Osteocyte (in vitro differentiated cells): Measurements from ENCODE around the gene RPGRIP1. TPM values are rescaled to one million over a fixed set of nuclear protein-coding genes. Genes with fewer than 3 reads are reported as not detected.
"Not testable (repeated sequence)": the region's sequence is repeated elsewhere in the genome, so short reads cannot be mapped to it uniquely, and the experiment has no call there.

Experiments used
- DNase-seq: peaks from one replicate; pipeline ENCODE4 v3.0.0; 2021; ENCODE audit warnings: mixed read lengths; ENCODE audit not compliant: unreplicated experiment; ENCODE audit errors: extremely low spot score
- H3K27ac Mint-ChIP-seq: one replicate; pipeline ENCODE4 v1.8.0; 2021; ENCODE audit warnings: mild to moderate bottlenecking, mixed read lengths; ENCODE audit not compliant: unreplicated experiment
- H3K27me3 Mint-ChIP-seq: one replicate; pipeline ENCODE4 v1.8.0; 2021; ENCODE audit warnings: mixed read lengths; ENCODE audit not compliant: unreplicated experiment
- H3K36me3 Mint-ChIP-seq: one replicate; pipeline ENCODE4 v1.8.0; 2021; ENCODE audit warnings: mixed read lengths; ENCODE audit not compliant: unreplicated experiment
- H3K4me1 Mint-ChIP-seq: one replicate; pipeline ENCODE4 v1.8.0; 2021; ENCODE audit warnings: mixed read lengths; ENCODE audit not compliant: unreplicated experiment
- H3K4me3 Mint-ChIP-seq: one replicate; pipeline ENCODE4 v1.8.0; 2021; ENCODE audit warnings: mild to moderate bottlenecking, moderate library complexity, mixed read lengths; ENCODE audit not compliant: unreplicated experiment
- H3K9me3 Mint-ChIP-seq: one replicate; pipeline ENCODE4 v1.8.0; 2021; ENCODE audit warnings: mixed read lengths; ENCODE audit not compliant: unreplicated experiment
- CTCF ChIP-seq: fragments of 200-600 bp; sonication (generic); IDR thresholded peaks from 2 replicates; pipeline ENCODE4 v1.5.0; 2021; ENCODE audit warnings: antibody characterized with exemption, mild to moderate bottlenecking, moderate library complexity
- total RNA-seq: library from RNA; stranded (reverse); gene quantifications from 2 replicates; pipeline ENCODE4 v1.2.1, GENCODE V29; 2021

The RPGRIP1 gene
- total RNA-seq, 1 donor from 2014 or later = not detected

DNA sequence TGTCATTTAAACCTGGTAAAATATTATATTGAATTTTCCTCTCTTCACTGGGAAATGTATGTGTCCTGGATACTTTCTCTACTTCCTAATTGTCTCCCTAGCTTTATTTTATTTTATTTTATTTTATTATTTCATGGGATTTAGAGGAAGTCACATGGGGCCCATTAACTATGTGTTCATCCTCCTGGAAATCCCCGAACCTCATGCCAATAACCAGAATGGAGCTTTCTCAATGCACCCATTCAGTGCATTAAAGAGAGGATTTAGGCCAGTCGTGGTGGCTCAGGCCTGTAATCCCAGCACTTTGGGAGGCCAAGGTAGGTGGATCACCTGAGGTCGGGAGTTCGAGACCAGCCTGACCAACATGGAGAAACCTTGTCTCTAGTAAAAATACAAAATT is 1.3 kb upstream of the RPGRIP1 start:
- Mint-ChIP-seq H3K4me1 (no peaks in the 10 kb centered on the region), H3K36me3 (no peaks in the 10 kb centered on the region), H3K9me3 (no peaks in the 10 kb centered on the region), H3K27ac (no peak overlapping the region), H3K27me3 (peaks cover under 1% of the 10 kb centered on the region), H3K4me3 (no peak overlapping the region)
- no peak for DNase-seq
- no peak for TF ChIP-seq CTCF

DNA sequence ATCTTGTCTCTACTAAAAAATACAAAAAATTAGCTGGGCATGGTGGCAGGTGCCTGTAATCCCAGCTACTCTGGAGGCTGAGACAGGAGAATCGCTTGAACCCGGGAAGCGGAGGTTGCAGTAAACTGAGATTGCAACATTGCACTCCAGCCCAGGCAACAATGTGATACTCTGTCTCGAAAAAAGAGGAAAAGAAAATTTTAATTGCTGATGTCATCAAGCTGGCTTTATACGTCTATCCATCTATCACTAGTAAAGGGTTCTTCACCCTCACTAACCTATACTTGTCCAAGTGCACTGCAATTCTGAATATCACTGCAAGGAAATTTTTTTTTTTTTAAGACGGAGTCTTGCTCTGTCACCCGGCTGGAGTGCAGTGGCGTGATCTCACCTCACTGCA is 2.0 kb downstream of the RPGRIP1 start:
- H3K36me3 Mint-ChIP-seq, DNase-seq, H3K27ac Mint-ChIP-seq, H3K27me3 Mint-ChIP-seq, H3K9me3 Mint-ChIP-seq, H3K4me1 Mint-ChIP-seq, H3K4me3 Mint-ChIP-seq: not testable (repeated sequence)

- DNase-seq, H3K27me3 Mint-ChIP-seq, H3K9me3 Mint-ChIP-seq, H3K36me3 Mint-ChIP-seq, H3K27ac Mint-ChIP-seq, H3K4me1 Mint-ChIP-seq, H3K4me3 Mint-ChIP-seq: not testable (repeated sequence)
Measured at GRCh38 chr14:21286516-21286915, 6.6 kb downstream of the RPGRIP1 start.

DNA sequence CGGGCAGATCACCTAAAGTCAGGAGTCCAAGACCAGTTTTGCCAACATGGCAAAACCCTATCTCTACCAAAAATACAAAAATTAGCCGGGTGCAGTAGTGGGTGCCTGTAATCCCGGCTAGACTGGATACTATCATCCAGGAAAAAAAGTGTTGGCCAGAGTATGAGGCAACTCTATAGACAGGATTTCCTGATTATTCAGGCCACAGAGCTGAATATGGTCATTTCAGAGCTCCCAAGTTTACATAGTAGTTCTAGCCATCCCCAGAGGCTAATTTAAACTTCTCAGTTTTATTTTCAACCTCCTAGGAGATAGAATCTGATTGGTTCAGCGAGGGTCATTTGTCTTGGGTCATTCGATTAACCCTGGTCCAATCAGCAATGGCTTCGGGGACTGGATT is 7.3 kb downstream of the RPGRIP1 start:
- H3K36me3 Mint-ChIP-seq = no peaks in the 10 kb centered on the region
- no peak for DNase-seq
- H3K27me3 Mint-ChIP-seq = peaks cover 9% of the 10 kb centered on the region
- no peaks in the 10 kb centered on the region for H3K9me3 Mint-ChIP-seq
- H3K4me1 Mint-ChIP-seq = no peaks in the 10 kb centered on the region
- H3K27ac Mint-ChIP-seq = no peak overlapping the region
- no peak overlapping the region for H3K4me3 Mint-ChIP-seq
- TF ChIP-seq CTCF = no peak

DNA sequence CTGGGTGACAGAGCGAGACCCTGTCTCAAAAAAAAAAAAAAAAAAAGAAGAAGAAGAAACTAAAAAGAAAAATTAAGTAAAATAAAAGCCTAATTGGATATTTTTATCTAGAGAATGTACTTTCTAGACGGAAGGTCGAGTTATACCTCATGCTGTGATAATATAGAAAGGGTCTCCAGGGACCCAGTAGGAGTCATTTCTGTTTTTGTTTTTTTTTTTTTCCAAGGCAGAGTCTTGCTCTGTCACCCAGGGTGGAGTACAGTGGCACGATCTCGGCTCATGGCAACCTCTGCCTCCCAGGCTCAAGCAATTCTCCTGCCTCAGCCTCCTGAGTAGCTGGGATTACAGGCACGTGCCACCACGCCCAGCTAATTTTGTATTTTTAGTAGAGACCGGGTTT is 14.1 kb downstream of the RPGRIP1 start:
- not testable (repeated sequence) for H3K27ac Mint-ChIP-seq, H3K9me3 Mint-ChIP-seq, H3K4me1 Mint-ChIP-seq, H3K4me3 Mint-ChIP-seq, H3K36me3 Mint-ChIP-seq, DNase-seq
- H3K27me3 Mint-ChIP-seq = peaks cover 10% of the 10 kb centered on the region

DNA sequence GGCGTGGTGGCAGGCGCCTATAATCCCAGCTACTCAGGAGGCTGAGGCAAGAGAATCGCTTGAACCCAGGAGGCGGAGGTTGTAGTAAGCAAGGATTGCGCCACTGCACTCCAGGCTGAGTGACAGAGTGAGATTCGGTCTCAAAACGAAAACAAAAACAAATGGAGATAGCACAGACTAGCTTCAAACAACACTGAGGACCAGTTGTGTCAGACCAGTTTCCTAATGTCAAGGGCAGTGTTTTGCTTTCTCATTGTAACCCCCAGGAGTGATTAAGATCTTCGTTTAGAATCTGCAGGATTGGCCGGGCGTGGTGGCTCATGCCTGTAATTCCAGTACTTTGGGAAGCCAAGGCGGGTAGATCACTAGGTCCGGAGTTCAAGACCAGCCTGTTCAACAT is 18.5 kb downstream of the RPGRIP1 start:
- Mint-ChIP-seq H3K4me1 (no peaks in the 10 kb centered on the region), H3K4me3 (no peak overlapping the region), H3K27me3 (peaks cover 38% of the 10 kb centered on the region), H3K27ac (no peak overlapping the region), H3K36me3 (no peaks in the 10 kb centered on the region), H3K9me3 (no peaks in the 10 kb centered on the region)
- DNase-seq = no peak
- no peak for TF ChIP-seq CTCF

GRCh38 chr14:21299562-21300130 is 19.8 kb downstream of the RPGRIP1 start:
- H3K4me3 Mint-ChIP-seq = no peak overlapping the region
- TF ChIP-seq CTCF = no peak
- H3K9me3 Mint-ChIP-seq = no peaks in the 10 kb centered on the region
- peaks cover 39% of the 10 kb centered on the region for H3K27me3 Mint-ChIP-seq
- no peak overlapping the region for H3K27ac Mint-ChIP-seq
- DNase-seq = no peak
- no peaks in the 10 kb centered on the region for H3K4me1 Mint-ChIP-seq
- no peaks in the 10 kb centered on the region for H3K36me3 Mint-ChIP-seq
